CD4-positive, alpha-beta memory T cell (primary cell): ENCODE data around the gene EIPR1. TPM values are rescaled to one million over a fixed set of nuclear protein-coding genes. Genes with fewer than 3 reads are reported as not detected.

Experiments
- CTCF ChIA-PET: fragments of 350-600 bp; sonication (Branson Sonifier 250); formaldehyde crosslinking; loops from one replicate; lab custom pipeline; 2021; ENCODE audit warnings: inconsistent platforms; ENCODE audit not compliant: partially characterized antibody; lab: Charles Lee
- POLR2A ChIA-PET: fragments of 350-600 bp; sonication (Branson Sonifier 250); formaldehyde crosslinking; loops from one replicate; lab custom pipeline; 2021; ENCODE audit not compliant: partially characterized antibody; lab: Charles Lee
- DNase-seq, 5 donors: peaks; one replicate each; pipeline versions ENCODE4 v3.0.0 to v3.0.0-alpha.2; 2020 to 2022; ENCODE audit warnings: mixed read lengths in 1 of 5
- H3K27ac ChIP-seq: one replicate; pipeline ENCODE4 v1.7.0; 2013; ENCODE audit warnings: low read depth, low read length
- H3K27me3 ChIP-seq: 2 replicates; pipeline ENCODE4 v1.7.0; 2013; ENCODE audit warnings: mild to moderate bottlenecking, low read length, moderate library complexity; ENCODE audit not compliant: insufficient read depth
- H3K36me3 ChIP-seq: 2 replicates; pipeline ENCODE4 v1.7.0; 2013; ENCODE audit warnings: mild to moderate bottlenecking, low read length, moderate library complexity; ENCODE audit not compliant: insufficient read depth
- H3K4me1 ChIP-seq: 2 replicates; pipeline ENCODE4 v1.7.0; 2013; ENCODE audit warnings: mild to moderate bottlenecking, low read length, moderate library complexity; ENCODE audit not compliant: insufficient read depth
- H3K4me3 ChIP-seq, 2 donors: one replicate each; pipeline ENCODE4 v1.7.0; 2013; ENCODE audit warnings: low read length in 2 of 2, mild to moderate bottlenecking in 1 of 2
- H3K9me3 ChIP-seq, 2 donors: one replicate each; pipeline ENCODE4 v1.7.0; 2013; ENCODE audit warnings: low read length in 2 of 2, control low read depth in 1 of 2; ENCODE audit not compliant: control insufficient read depth in 1 of 2
- H3K27ac Mint-ChIP-seq, 7 donors: one replicate each; pipeline ENCODE4 v1.8.0; 2020 to 2021; ENCODE audit warnings: mixed read lengths in 7 of 7, mild to moderate bottlenecking in 6 of 7, inconsistent platforms in 3 of 7, moderate library complexity in 3 of 7
- H3K27me3 Mint-ChIP-seq, 2 donors: one replicate each; pipeline ENCODE4 v1.8.0; 2020 to 2021; ENCODE audit warnings: mixed read lengths in 2 of 2
- H3K36me3 Mint-ChIP-seq, 2 donors: one replicate each; pipeline ENCODE4 v1.8.0; 2020 to 2021; ENCODE audit warnings: mixed read lengths in 2 of 2, inconsistent platforms in 1 of 2, mild to moderate bottlenecking in 1 of 2
- H3K4me1 Mint-ChIP-seq, 4 donors: one replicate each; pipeline ENCODE4 v1.8.0; 2020 to 2021; ENCODE audit warnings: mixed read lengths in 4 of 4, mild to moderate bottlenecking in 1 of 4
- H3K4me3 Mint-ChIP-seq, 8 donors: one replicate each; pipeline ENCODE4 v1.8.0; 2020 to 2021; ENCODE audit warnings: mixed read lengths in 8 of 8, mild to moderate bottlenecking in 7 of 8, moderate library complexity in 6 of 8, inconsistent platforms in 3 of 8
- H3K9me3 Mint-ChIP-seq, 8 donors: one replicate each; pipeline ENCODE4 v1.8.0; 2020 to 2021; ENCODE audit warnings: mixed read lengths in 8 of 8, mild to moderate bottlenecking in 5 of 8, inconsistent platforms in 3 of 8, moderate library complexity in 1 of 8
- intact Hi-C: fragments of 100-400 bp; cut with micrococcal nuclease; formaldehyde crosslinking; loops from one replicate; pipeline ENCODE4 v1.15.1; 2023
- polyA plus RNA-seq, 2 donors: library from polyadenylated mRNA; unstranded; fragments of 300-500 nt; fragmentation: Illumina TruSeq; gene quantifications; one replicate each; pipeline ENCODE4 v1.2.3, GENCODE V29; 2021
- total RNA-seq, 2 experiments: library from RNA; stranded (reverse); gene quantifications; one replicate each; pipeline ENCODE4 v1.2.3, GENCODE V29; 2021

Gene EIPR1
- total and polyA plus RNA-seq, 4 experiments from 2014 or later = 18.2 to 48.0 (median 26.2) TPM

GRCh38 chr2:3214065-3214464, 163.6 kb downstream of the EIPR1 start:
- no peak overlapping the region for H3K4me3 ChIP-seq
- Mint-ChIP-seq H3K4me3 (no peak overlapping the region), H3K9me3 (no peaks in the 10 kb centered on the region), H3K36me3 (peaks cover 24 to 29% of the 10 kb centered on the region in 2 donors), H3K4me1 (peaks cover 15 to 24% (median 16%) of the 10 kb centered on the region in 4 donors), H3K27me3 (no peaks in the 10 kb centered on the region), H3K27ac (peak overlapping the region in 1 of 7 donors; percentile 72)
- no peaks in the 10 kb centered on the region for H3K27me3 ChIP-seq
- ChIA-PET POLR2A (no interaction called here), CTCF (no interaction called here)
- DNase-seq = no peak
- no peaks in the 10 kb centered on the region for H3K36me3 ChIP-seq
- H3K4me1 ChIP-seq = peaks cover 12% of the 10 kb centered on the region
- intact Hi-C loops = no loop called here
- no peaks in the 10 kb centered on the region for H3K9me3 ChIP-seq
- H3K27ac ChIP-seq = no peak overlapping the region

GRCh38 chr2:3212984-3213383, 164.6 kb downstream of the EIPR1 start:
- DNase-seq = no peak
- CTCF ChIA-PET = no interaction called here
- peaks cover 15 to 24% (median 16%) of the 10 kb centered on the region in 4 donors for H3K4me1 Mint-ChIP-seq
- H3K4me3 Mint-ChIP-seq = no peak overlapping the region
- no peaks in the 10 kb centered on the region for H3K27me3 Mint-ChIP-seq
- no peaks in the 10 kb centered on the region for H3K9me3 Mint-ChIP-seq
- intact Hi-C loops = no loop called here
- peaks cover 24 to 38% of the 10 kb centered on the region in 2 donors for H3K36me3 Mint-ChIP-seq
- H3K27ac Mint-ChIP-seq = no peak overlapping the region
- H3K36me3 ChIP-seq = no peaks in the 10 kb centered on the region
- H3K4me1 ChIP-seq = peaks cover 12% of the 10 kb centered on the region
- POLR2A ChIA-PET = no interaction called here
- no peaks in the 10 kb centered on the region for H3K27me3 ChIP-seq
- H3K9me3 ChIP-seq = no peaks in the 10 kb centered on the region
- H3K4me3 ChIP-seq = no peak overlapping the region
- H3K27ac ChIP-seq = no peak overlapping the region

- H3K4me3 ChIP-seq = no peak overlapping the region
- H3K36me3 Mint-ChIP-seq = peaks cover 25 to 42% of the 10 kb centered on the region in 2 donors
- intact Hi-C loops = no loop called here
- H3K9me3 ChIP-seq = no peaks in the 10 kb centered on the region
- peaks cover 10 to 21% (median 12%) of the 10 kb centered on the region in 4 donors for H3K4me1 Mint-ChIP-seq
- no peak overlapping the region for H3K27ac ChIP-seq
- DNase-seq = no peak
- no peaks in the 10 kb centered on the region for H3K27me3 ChIP-seq
- no peaks in the 10 kb centered on the region for H3K9me3 Mint-ChIP-seq
- H3K36me3 ChIP-seq = no peaks in the 10 kb centered on the region
- peaks cover 4% of the 10 kb centered on the region for H3K4me1 ChIP-seq
- H3K27ac Mint-ChIP-seq = no peak overlapping the region
- H3K27me3 Mint-ChIP-seq = no peaks in the 10 kb centered on the region
- ChIA-PET CTCF (no interaction called here), POLR2A (no interaction called here)
- H3K4me3 Mint-ChIP-seq = no peak overlapping the region
These were observed 165.6 kb downstream of the EIPR1 start for GRCh38 chr2:3212061-3212362.

- H3K4me3 ChIP-seq = no peak overlapping the region
- H3K9me3 ChIP-seq = no peaks in the 10 kb centered on the region
- no peak overlapping the region for H3K4me3 Mint-ChIP-seq
These were observed 166.2 kb downstream of the EIPR1 start for GRCh38 chr2:3211256-3212060.

GRCh38 chr2:3210257-3210656, 167.4 kb downstream of the EIPR1 start:
- H3K4me1 Mint-ChIP-seq = peaks cover 0 to 13% (median 3%) of the 10 kb centered on the region in 4 donors
- ChIA-PET POLR2A (no interaction called here), CTCF (no interaction called here)
- H3K27ac Mint-ChIP-seq = no peak overlapping the region
- Histone ChIP-seq H3K36me3 (no peaks in the 10 kb centered on the region), H3K27me3 (no peaks in the 10 kb centered on the region), H3K4me3 (no peak overlapping the region), H3K4me1 (no peaks in the 10 kb centered on the region), H3K27ac (no peak overlapping the region), H3K9me3 (no peaks in the 10 kb centered on the region)
- DNase-seq = no peak
- H3K36me3 Mint-ChIP-seq = peaks cover 30 to 51% of the 10 kb centered on the region in 2 donors
- no peaks in the 10 kb centered on the region for H3K27me3 Mint-ChIP-seq
- no peak overlapping the region for H3K4me3 Mint-ChIP-seq
- no peaks in the 10 kb centered on the region for H3K9me3 Mint-ChIP-seq
- intact Hi-C loops = no loop called here

More at GRCh38 chr2:3211256-3212060, 166.2 kb downstream of the EIPR1 start:
- POLR2A ChIA-PET = no interaction called here
- H3K27me3 Mint-ChIP-seq = no peaks in the 10 kb centered on the region
- H3K9me3 Mint-ChIP-seq = no peaks in the 10 kb centered on the region
- DNase-seq = no peak
- Histone ChIP-seq H3K27ac (no peak overlapping the region), H3K4me1 (no peaks in the 10 kb centered on the region), H3K27me3 (no peaks in the 10 kb centered on the region), H3K36me3 (no peaks in the 10 kb centered on the region)
- H3K4me1 Mint-ChIP-seq = peaks cover 7 to 18% (median 8%) of the 10 kb centered on the region in 4 donors
- CTCF ChIA-PET = no interaction called here
- intact Hi-C loops = no loop called here
- H3K36me3 Mint-ChIP-seq = peaks cover 27 to 47% of the 10 kb centered on the region in 2 donors
- H3K27ac Mint-ChIP-seq = peak overlapping the region in 4 of 7 donors; percentile 18 to 61 (median 50)

- CTCF ChIA-PET = no interaction called here
These were observed 168.4 kb downstream of the EIPR1 start for GRCh38 chr2:3209258-3209657.

GRCh38 chr2:3208591-3208990, 169.0 kb downstream of the EIPR1 start:
- no peaks in the 10 kb centered on the region for H3K4me1 ChIP-seq
- no peak overlapping the region for H3K4me3 ChIP-seq
- intact Hi-C loops = no loop called here
- no peak overlapping the region for H3K27ac ChIP-seq
- H3K36me3 ChIP-seq = no peaks in the 10 kb centered on the region
- peaks cover 0 to 6% (median under 1%) of the 10 kb centered on the region in 4 donors for H3K4me1 Mint-ChIP-seq
- CTCF ChIA-PET = no interaction called here
- H3K4me3 Mint-ChIP-seq = no peak overlapping the region
- H3K27me3 Mint-ChIP-seq = no peaks in the 10 kb centered on the region
- peaks cover 30 to 55% of the 10 kb centered on the region in 2 donors for H3K36me3 Mint-ChIP-seq
- no peaks in the 10 kb centered on the region for H3K9me3 ChIP-seq
- no peaks in the 10 kb centered on the region for H3K9me3 Mint-ChIP-seq
- H3K27ac Mint-ChIP-seq = no peak overlapping the region
- POLR2A ChIA-PET = no interaction called here
- no peaks in the 10 kb centered on the region for H3K27me3 ChIP-seq
- no peak for DNase-seq

More at GRCh38 chr2:3209258-3209657, 168.4 kb downstream of the EIPR1 start:
- Histone ChIP-seq H3K27me3 (no peaks in the 10 kb centered on the region), H3K9me3 (no peaks in the 10 kb centered on the region), H3K36me3 (no peaks in the 10 kb centered on the region), H3K27ac (no peak overlapping the region), H3K4me3 (no peak overlapping the region), H3K4me1 (no peaks in the 10 kb centered on the region)
- Mint-ChIP-seq H3K27me3 (no peaks in the 10 kb centered on the region), H3K9me3 (no peaks in the 10 kb centered on the region), H3K27ac (peak overlapping the region in 1 of 7 donors; percentile 13), H3K4me1 (peaks cover 0 to 9% (median 1%) of the 10 kb centered on the region in 4 donors), H3K36me3 (peaks cover 32 to 55% of the 10 kb centered on the region in 2 donors), H3K4me3 (no peak overlapping the region)
- intact Hi-C loops = no loop called here
- POLR2A ChIA-PET = no interaction called here
- no peak for DNase-seq
